Calu3 (cell line): Measurements from ENCODE around the gene REN. TPM values are rescaled to one million over a fixed set of nuclear protein-coding genes. Genes with fewer than 3 reads are reported as not detected.
A peak's percentile ranks its signal among the peaks of the same experiment; 100 is the strongest.

Source experiments
- BruUV-seq: library from RNA; stranded (reverse); fragments of 400-500 nt; replicated peaks from 2 replicates; lab custom pipeline; 2021; lab: Mats Ljungman, UMichigan
- CTCF ChIA-PET: fragments of 300-600 bp; sonication (Branson Sonifier 250); formaldehyde crosslinking; loops from one replicate; lab custom pipeline; 2022; ENCODE audit warnings: antibody characterized with exemption; lab: Charles Lee
- DNase-seq: peaks from one replicate; pipeline ENCODE4 v3.0.0; 2022
- H3K27ac Mint-ChIP-seq: one replicate; pipeline ENCODE4 v1.8.0; 2022; ENCODE audit warnings: mixed read lengths; ENCODE audit not compliant: unreplicated experiment
- H3K27me3 Mint-ChIP-seq: one replicate; pipeline ENCODE4 v1.8.0; 2022; ENCODE audit warnings: mixed read lengths; ENCODE audit not compliant: unreplicated experiment
- H3K36me3 Mint-ChIP-seq: one replicate; pipeline ENCODE4 v1.8.0; 2022; ENCODE audit warnings: mild to moderate bottlenecking, moderate library complexity, mixed read lengths; ENCODE audit not compliant: insufficient read depth, unreplicated experiment
- H3K4me1 Mint-ChIP-seq: one replicate; pipeline ENCODE4 v1.8.0; 2022; ENCODE audit warnings: mild to moderate bottlenecking, low read depth, mixed read lengths; ENCODE audit not compliant: unreplicated experiment
- H3K4me3 Mint-ChIP-seq: one replicate; pipeline ENCODE4 v1.8.0; 2022; ENCODE audit warnings: mild to moderate bottlenecking, low read depth, moderate library complexity, mixed read lengths; ENCODE audit not compliant: unreplicated experiment
- H3K9me3 Mint-ChIP-seq: one replicate; pipeline ENCODE4 v1.8.0; 2022; ENCODE audit warnings: low read depth, mixed read lengths; ENCODE audit not compliant: unreplicated experiment
- CTCF ChIP-seq: fragments of 200-600 bp; IDR thresholded peaks from one replicate; pipeline ENCODE4 v1.8.0; 2022; ENCODE audit warnings: antibody characterized with exemption; ENCODE audit not compliant: unreplicated experiment
- intact Hi-C: fragments of 100-400 bp; cut with micrococcal nuclease; formaldehyde crosslinking; loops from one replicate; pipeline ENCODE4 v1.10.0; 2022; ENCODE audit not compliant: unreplicated experiment
- total RNA-seq: library from RNA; stranded (reverse); gene quantifications from 2 replicates; pipeline ENCODE4 v1.2.3, GENCODE V29; 2022

REN gene
- total RNA-seq, 1 experiment from 2014 or later = not detected

- peak; percentile 46 for DNase-seq
- CTCF ChIA-PET = interaction anchor here (0.6 to 5.1 kb wide), 9 partner anchors 20 to 259 kb away, joined by 3 to 113 read pairs (median 5); no protein-coding TSS in a partner anchor
- H3K4me3 Mint-ChIP-seq = no peak overlapping the region
- H3K36me3 Mint-ChIP-seq = peaks cover 22% of the 10 kb centered on the region
- H3K27me3 Mint-ChIP-seq = no peaks in the 10 kb centered on the region
- H3K9me3 Mint-ChIP-seq = no peaks in the 10 kb centered on the region
- BruUV-seq = no TSS peak
- intact Hi-C loops = no loop called here
- TF ChIP-seq CTCF = no peak
- peaks cover 40% of the 10 kb centered on the region for H3K4me1 Mint-ChIP-seq
- no peak overlapping the region for H3K27ac Mint-ChIP-seq
Measured at GRCh38 chr1:204130178-204130577, 36.0 kb downstream of the REN start.

DNA sequence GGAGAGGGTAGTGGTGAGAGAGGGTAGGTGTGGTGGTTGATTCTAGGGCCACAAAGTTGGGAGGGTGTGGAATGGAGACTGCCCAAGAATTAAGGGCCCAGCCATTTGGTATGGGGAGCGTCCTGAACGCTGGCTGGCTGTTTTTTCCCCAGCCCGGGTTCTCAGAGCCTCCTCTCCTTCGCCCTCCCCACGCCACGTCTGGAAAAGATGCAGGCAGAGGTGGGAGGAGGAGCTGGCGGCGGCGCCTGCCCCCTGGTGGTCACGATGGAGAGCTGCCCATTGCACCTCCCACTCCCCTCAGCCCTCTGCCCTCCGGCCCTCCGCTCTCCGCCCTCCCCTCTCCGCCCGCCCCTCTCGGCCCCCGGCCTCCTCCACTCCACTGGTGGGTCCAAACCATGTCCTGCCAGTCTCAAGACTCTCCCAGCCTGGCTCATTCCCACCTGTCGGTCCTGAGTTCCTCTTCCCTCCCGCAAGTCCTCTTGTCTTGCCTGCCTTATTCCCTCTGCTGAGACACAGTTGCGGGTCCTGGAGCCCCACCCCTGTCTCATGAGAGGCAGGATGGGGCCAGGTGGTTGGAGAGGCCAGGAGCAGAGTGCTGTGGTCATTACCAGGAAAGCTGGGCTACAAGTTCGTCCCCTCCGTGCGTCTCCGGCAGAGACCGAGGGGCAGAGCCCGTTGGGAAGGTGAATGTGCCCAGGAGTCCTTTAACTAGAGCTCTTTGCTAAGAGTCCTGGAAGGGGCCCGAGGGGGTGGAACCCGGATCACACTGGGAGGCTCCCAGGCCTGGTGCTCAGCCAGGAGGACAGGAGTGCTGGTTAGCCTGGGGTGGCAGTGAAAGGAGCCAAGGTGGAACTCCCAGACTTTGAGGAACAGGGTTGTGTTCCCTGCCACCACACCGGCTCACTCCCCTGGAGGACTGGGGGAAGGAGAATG, 36.9 kb downstream of the REN start:
- no peaks in the 10 kb centered on the region for H3K27me3 Mint-ChIP-seq
- peak overlapping the region; percentile 73 for H3K27ac Mint-ChIP-seq
- H3K4me3 Mint-ChIP-seq = peak overlapping the region; percentile 69
- H3K36me3 Mint-ChIP-seq = peaks cover 22% of the 10 kb centered on the region
- DNase-seq = peak; percentile 83
- peak; percentile 98 for TF ChIP-seq CTCF
- no peaks in the 10 kb centered on the region for H3K9me3 Mint-ChIP-seq
- CTCF ChIA-PET = interaction anchor here (0.6 to 5.1 kb wide), 17 partner anchors 9 to 468 kb away, joined by 3 to 113 read pairs (median 6); partner anchors contain the start of genes SNRPE and SOX13
- intact Hi-C loops = loop anchor here (1.0 kb wide), 1 partner anchor 258 kb away; no protein-coding TSS in a partner anchor
- no TSS peak for BruUV-seq
- H3K4me1 Mint-ChIP-seq = peaks cover 40% of the 10 kb centered on the region

- BruUV-seq = no TSS peak
- Mint-ChIP-seq H3K4me3 (peak overlapping the region; percentile 69), H3K27me3 (no peaks in the 10 kb centered on the region), H3K36me3 (peaks cover 22% of the 10 kb centered on the region), H3K9me3 (no peaks in the 10 kb centered on the region), H3K27ac (peak overlapping the region; percentile 73), H3K4me1 (peaks cover 40% of the 10 kb centered on the region)
- TF ChIP-seq CTCF = no peak
- intact Hi-C loops = no loop called here
- DNase-seq = no peak
- CTCF ChIA-PET = interaction anchor here (0.9 to 5.1 kb wide), 12 partner anchors 10 to 268 kb away, joined by 3 to 113 read pairs (median 7); partner anchors contain the start of genes SNRPE and SOX13
Measured at GRCh38 chr1:204128464-204128963, 37.6 kb downstream of the REN start.

DNA sequence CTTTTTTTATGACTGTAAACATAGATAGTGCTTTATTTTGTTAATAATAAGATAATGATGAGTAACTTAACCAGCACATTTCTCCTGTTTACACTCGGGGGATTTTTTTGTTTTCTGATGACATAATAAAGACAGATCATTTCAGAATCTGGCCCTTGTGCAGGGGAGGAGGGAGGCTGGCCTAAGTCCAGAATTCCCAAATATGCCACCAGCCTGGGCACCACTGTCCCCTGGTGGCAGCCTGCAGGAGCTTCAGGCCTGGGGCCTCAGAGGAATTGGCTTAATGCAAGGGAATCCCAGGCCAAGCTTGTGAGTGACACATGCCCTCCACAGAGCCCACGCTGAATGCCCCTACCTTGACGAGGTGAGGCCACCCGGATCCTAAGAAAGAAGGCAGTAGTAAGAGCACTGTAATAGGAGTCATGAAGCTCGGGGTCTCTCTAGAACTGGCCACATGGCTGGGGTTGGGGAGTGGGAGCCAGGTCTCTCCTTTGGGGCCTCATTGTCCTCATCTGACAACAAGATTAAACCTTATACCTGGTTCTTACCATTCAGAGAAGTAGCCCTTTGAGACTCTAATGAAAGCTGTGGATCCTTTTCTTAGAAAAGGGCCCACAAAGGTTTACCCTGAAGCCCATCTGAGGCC, 38.4 kb downstream of the REN start:
- Mint-ChIP-seq H3K36me3 (peaks cover 22% of the 10 kb centered on the region), H3K27ac (no peak overlapping the region), H3K4me1 (peaks cover 40% of the 10 kb centered on the region), H3K4me3 (no peak overlapping the region), H3K27me3 (no peaks in the 10 kb centered on the region), H3K9me3 (no peaks in the 10 kb centered on the region)
- intact Hi-C loops = loop anchor here (1.0 kb wide), 3 partner anchors 53 to 266 kb away; partner anchors contain the start of gene SNRPE
- DNase-seq = peak; percentile 83
- CTCF ChIA-PET = interaction anchor here (0.6 to 5.1 kb wide), 10 partner anchors 13 to 267 kb away, joined by 3 to 113 read pairs (median 4); partner anchors contain the start of genes SNRPE and SOX13
- TF ChIP-seq CTCF = peak; percentile 97
- BruUV-seq = no TSS peak
